HCT116 (cell line): ENCODE measurements around the gene ELK4. TPM values are rescaled to one million over a fixed set of nuclear protein-coding genes. Genes with fewer than 3 reads are reported as not detected.

ENCODE experiments used
- ATAC-seq: fragments of 200-7000 bp; cut with Tn5 transposase; 2 replicates; pipeline ENCODE4 v1.9.1; 2020; ENCODE audit warnings: mild to moderate bottlenecking, moderate library complexity
- BruUV-seq: library from RNA; stranded (reverse); fragments of 400-500 nt; replicated peaks from 2 replicates; lab custom pipeline; 2021; lab: Mats Ljungman, UMichigan
- CTCF ChIA-PET: fragments of 300-600 bp; sonication (Branson Sonifier 250); formaldehyde crosslinking; loops from one replicate; lab custom pipeline; 2021; ENCODE audit warnings: antibody characterized with exemption; lab: Charles Lee
- POLR2A ChIA-PET: fragments of 300-600, 350-600 bp; sonication (Branson Sonifier 250); formaldehyde crosslinking; loops from one replicate; lab custom pipeline; 2021; ENCODE audit warnings: antibody characterized with exemption; lab: Charles Lee
- RAD21 ChIA-PET, 2 experiments: fragments of 300-600 bp; sonication (Branson Sonifier 250); formaldehyde crosslinking; loops; one replicate each; lab custom pipeline; 2023; ENCODE audit warnings: low total read pairs in 2 of 2; ENCODE audit not compliant: uncharacterized antibody in 2 of 2, unreplicated experiment in 2 of 2, low non-redundant PET in 1 of 2; lab: Charles Lee
- DNase-seq: peaks from one replicate; pipeline ENCODE4 v3.0.0-alpha.2; 2010; ENCODE audit warnings: low read depth, low spot score
- H2AFZ ChIP-seq: fragments of 200-600 bp; shearing (Covaris generic), sonication (generic); 2 replicates; pipeline ENCODE4 v1.6.1; 2017; ENCODE audit warnings: low read depth, mixed run types, mixed read lengths, antibody characterized with exemption, low read length; ENCODE audit not compliant: poor library complexity, severe bottlenecking
- H3K27ac ChIP-seq: 2 replicates; pipeline ENCODE4 v1.5.1; 2012; ENCODE audit warnings: low read depth, low read length
- H3K27me3 ChIP-seq: fragments of 200-600 bp; sonication (generic); 2 replicates; pipeline ENCODE4 v1.6.1; 2016; ENCODE audit warnings: mixed run types, low read length, mixed read lengths; ENCODE audit not compliant: insufficient read depth
- H3K36me3 ChIP-seq, 2 experiments: fragments of 200-500 bp in 1 of 2; fragments of 200-600 bp in 1 of 2; sonication (Bioruptor generic) in 1 of 2; sonication (generic) in 1 of 2; 2 replicates each; pipeline versions ENCODE4 v1.5.1 to v1.6.1; 2014 to 2016; ENCODE audit warnings: low read length in 2 of 2, inconsistent platforms in 1 of 2, mixed read lengths in 1 of 2, mixed run types in 1 of 2; ENCODE audit not compliant: insufficient read depth in 2 of 2, control insufficient read depth in 1 of 2
- H3K4me1 ChIP-seq, 2 experiments: fragments of 200-600 bp in 1 of 2; sonication (generic) in 1 of 2; 2 replicates each; pipeline versions ENCODE4 v1.5.1 to v1.6.1; 2012 to 2017; ENCODE audit warnings: low read length in 2 of 2, inconsistent platforms in 1 of 2, mild to moderate bottlenecking in 1 of 2, mixed read lengths in 1 of 2, mixed run types in 1 of 2, moderate library complexity in 1 of 2; ENCODE audit not compliant: insufficient read depth in 2 of 2, control insufficient read depth in 1 of 2
- H3K4me2 ChIP-seq: fragments of 200-600 bp; sonication (generic); 2 replicates; pipeline ENCODE4 v1.6.1; 2017; ENCODE audit warnings: mixed run types, low read length, mixed read lengths
- H3K4me3 ChIP-seq, 2 experiments: fragments of 200-600 bp in 1 of 2; sonication (generic) in 1 of 2; replicated peaks in 1 of 2; 2 replicates each; pipeline ENCODE4 v1.5.1; 2011 to 2016; ENCODE audit warnings: low read length in 2 of 2, control low read depth in 1 of 2, low read depth in 1 of 2, mild to moderate bottlenecking in 1 of 2, mixed read lengths in 1 of 2, mixed run types in 1 of 2
- H3K79me2 ChIP-seq: fragments of 200-600 bp; sonication (generic); 2 replicates; pipeline ENCODE4 v1.6.1; 2017; ENCODE audit warnings: mild to moderate bottlenecking, mixed run types, low read length, moderate library complexity, mixed read lengths; ENCODE audit not compliant: insufficient read depth
- H3K9ac ChIP-seq: fragments of 200-600 bp; sonication (generic); 2 replicates; pipeline ENCODE4 v1.6.1; 2016; ENCODE audit warnings: low read length, mixed read lengths
- H3K9me2 ChIP-seq: fragments of 200-600 bp; sonication (generic), shearing (Covaris generic); 2 replicates; pipeline ENCODE4 v1.6.1; 2017; ENCODE audit warnings: mixed run types, mild to moderate bottlenecking, moderate library complexity; ENCODE audit not compliant: insufficient read depth
- H3K9me3 ChIP-seq, 2 experiments: fragments of 200-500 bp in 1 of 2; fragments of 200-600 bp in 1 of 2; sonication (Bioruptor generic) in 1 of 2; sonication (generic) in 1 of 2; 2 replicates each; pipeline ENCODE4 v1.6.1; 2014 to 2017; ENCODE audit warnings: low read length in 2 of 2, mixed read lengths in 2 of 2, inconsistent platforms in 1 of 2, low read depth in 1 of 2, mild to moderate bottlenecking in 1 of 2, mixed run types in 1 of 2, moderate library complexity in 1 of 2; ENCODE audit not compliant: control insufficient read depth in 1 of 2, insufficient read depth in 1 of 2
- H4K20me1 ChIP-seq: fragments of 200-600 bp; sonication (generic), shearing (Covaris generic); 2 replicates; pipeline ENCODE4 v1.6.1; 2017; ENCODE audit warnings: mixed run types, mild to moderate bottlenecking, moderate library complexity; ENCODE audit not compliant: insufficient read depth
- RAD21 ChIP-seq: IDR thresholded peaks from 2 replicates; pipeline ENCODE4 v1.6.1; 2012; ENCODE audit warnings: low read depth, mild to moderate bottlenecking
- SIN3A ChIP-seq: IDR thresholded peaks from 2 replicates; pipeline ENCODE4 v1.6.1; 2012; ENCODE audit warnings: low read depth
- YY1 ChIP-seq: IDR thresholded peaks from 2 replicates; pipeline ENCODE4 v1.6.1; 2011; ENCODE audit warnings: low read length, low read depth, moderate library complexity, mild to moderate bottlenecking; ENCODE audit not compliant: insufficient replicate concordance; ENCODE audit errors: extremely low read depth
- ZNF274 ChIP-seq: fragments of 200-500 bp; sonication (Bioruptor generic); IDR thresholded peaks from 2 replicates; pipeline ENCODE4 v1.6.1; 2014; ENCODE audit warnings: mild to moderate bottlenecking, low read depth, low read length, inconsistent platforms
- intact Hi-C: fragments of 100-400 bp; cut with micrococcal nuclease; formaldehyde crosslinking; loops from 2 replicates; pipeline ENCODE4 v1.10.0; 2022
- total RNA-seq: library from RNA; stranded (reverse); gene quantifications from one replicate; pipeline ENCODE4 v1.2.1, GENCODE V29; 2021; ENCODE audit not compliant: unreplicated experiment
- TF ChIP-seq, protein P1 (sequence below): IDR thresholded peaks from 2 replicates; pipeline ENCODE4 v1.6.1; 2012
- TF ChIP-seq, protein P2 (sequence below): IDR thresholded peaks from 2 replicates; pipeline ENCODE4 v1.6.1; 2012

The ELK4 gene
- total RNA-seq, 1 experiment from 2014 or later, result 46.2 TPM

DNA sequence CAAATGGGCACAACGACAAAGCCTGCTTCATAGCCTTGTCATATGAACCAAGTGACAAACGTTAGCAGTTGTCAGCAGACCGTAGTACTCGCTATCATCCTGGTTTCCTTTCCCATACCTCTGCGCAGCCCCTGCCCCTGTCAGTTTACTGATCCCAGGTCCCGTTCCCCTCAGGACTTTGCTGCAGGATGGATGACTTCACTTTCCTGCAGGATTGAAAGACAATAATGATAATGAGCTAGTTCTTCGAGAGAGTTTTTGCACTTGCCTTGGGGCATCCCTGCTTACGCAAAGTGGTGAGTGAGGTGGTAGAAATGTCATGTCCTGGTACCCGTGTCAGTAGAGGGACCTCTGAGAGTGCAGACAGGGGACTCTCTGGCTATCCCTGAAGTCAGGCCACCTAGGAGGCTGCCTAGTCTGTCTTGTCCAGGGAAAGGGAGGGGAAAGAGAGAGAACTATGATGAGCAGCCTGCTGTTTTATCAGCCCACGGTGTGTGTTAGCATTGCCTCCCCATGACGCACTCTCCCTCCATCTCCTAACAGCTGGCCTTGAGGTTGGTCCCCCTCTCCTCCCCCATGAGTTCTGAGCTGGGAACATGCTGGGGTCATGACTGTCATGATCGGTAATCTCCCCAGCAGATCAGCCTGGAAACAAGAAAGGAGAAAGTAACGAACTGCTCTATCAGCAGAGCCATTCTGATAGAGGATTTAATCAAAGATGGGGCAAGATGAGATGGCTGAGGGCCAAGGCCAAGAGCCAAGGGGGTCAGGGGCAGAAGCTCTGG, 53.7 kb downstream of the ELK4 start:
- no peaks in the 10 kb centered on the region for H3K36me3 ChIP-seq
- H3K9me2 ChIP-seq, result no peaks in the 10 kb centered on the region
- no peak overlapping the region for H3K9ac ChIP-seq
- no peak overlapping the region for H3K4me3 ChIP-seq
- intact Hi-C loops, result no loop called here
- CTCF ChIA-PET, result no interaction called here
- H3K4me1 ChIP-seq, result no peaks in the 10 kb centered on the region
- no peaks in the 10 kb centered on the region for H3K9me3 ChIP-seq
- H3K79me2 ChIP-seq, result no peaks in the 10 kb centered on the region
- DNase-seq (no peak), ATAC-seq (no peak)
- RAD21 ChIA-PET, result no interaction called here
- H4K20me1 ChIP-seq, result no peaks in the 10 kb centered on the region
- BruUV-seq, result no TSS peak
- H3K27me3 ChIP-seq, result peaks cover 11% of the 10 kb centered on the region; the same call in 1 of the 2 replicates
- TF ChIP-seq SIN3A (no peak), RAD21 (no peak), ZNF274 (no peak), YY1 (no peak)
- TF ChIP-seq, protein P1, sequence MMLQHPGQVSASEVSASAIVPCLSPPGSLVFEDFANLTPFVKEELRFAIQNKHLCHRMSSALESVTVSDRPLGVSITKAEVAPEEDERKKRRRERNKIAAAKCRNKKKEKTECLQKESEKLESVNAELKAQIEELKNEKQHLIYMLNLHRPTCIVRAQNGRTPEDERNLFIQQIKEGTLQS, result no peak
- TF ChIP-seq, protein P2, sequence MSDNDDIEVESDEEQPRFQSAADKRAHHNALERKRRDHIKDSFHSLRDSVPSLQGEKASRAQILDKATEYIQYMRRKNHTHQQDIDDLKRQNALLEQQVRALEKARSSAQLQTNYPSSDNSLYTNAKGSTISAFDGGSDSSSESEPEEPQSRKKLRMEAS, result no peak
- POLR2A ChIA-PET, result interaction anchor here (0.6 kb wide), 1 partner anchor 51 kb away, joined by 3 read pairs; no protein-coding TSS in a partner anchor
- no peak overlapping the region for H3K27ac ChIP-seq
- no peak overlapping the region for H2AFZ ChIP-seq
- H3K4me2 ChIP-seq, result no peak overlapping the region
